ENCODE measurements around the gene DDX54.
A peak's percentile ranks its signal among the peaks of the same experiment; 100 is the strongest.
"Not testable (repeated sequence)": the region's sequence is repeated elsewhere in the genome, so short reads cannot be mapped to it uniquely, and the experiment has no call there.

Gene DDX54

GRCh38 chr12:113137861-113138783 is 47.2 kb downstream of the DDX54 start:
- DNase-seq = no peak

GRCh38 chr12:113136990-113137511 is 48.2 kb downstream of the DDX54 start:
- DNase-seq = no peak

- DNase-seq = no peak
Observed at GRCh38 chr12:113136128-113136989, 48.9 kb downstream of the DDX54 start.

GRCh38 chr12:113135178-113136127 is 49.8 kb downstream of the DDX54 start, which contains the start of gene RASAL1:
Gene RASAL1 (minus strand): TSS chr12:113135761. CDS start chr12:113135462, 299 bp downstream.
- DNase-seq = peak in 1 of 2 experiments; percentile 49

GRCh38 chr12:113134521-113134951 is 50.7 kb downstream of the DDX54 start:
- DNase-seq = no peak

GRCh38 chr12:113134071-113134470 is 51.2 kb downstream of the DDX54 start:
- no peak for DNase-seq

GRCh38 chr12:113133666-113134065 is 51.6 kb downstream of the DDX54 start:
- DNase-seq = no peak

- no peak for DNase-seq
Observed at GRCh38 chr12:113133036-113133435, 52.2 kb downstream of the DDX54 start.

- no peak for DNase-seq
Observed at GRCh38 chr12:113131556-113131955, 53.7 kb downstream of the DDX54 start.

- no peak for DNase-seq
Observed at GRCh38 chr12:113130457-113131135, 54.7 kb downstream of the DDX54 start.

- DNase-seq = no peak
Observed at GRCh38 chr12:113129664-113130456, 55.4 kb downstream of the DDX54 start.

- DNase-seq = no peak
Observed at GRCh38 chr12:113128802-113129663, 56.2 kb downstream of the DDX54 start.

- no peak for DNase-seq
Observed at GRCh38 chr12:113127791-113128199, 57.5 kb downstream of the DDX54 start.

- no peak for DNase-seq
Observed at GRCh38 chr12:113120670-113121370, 64.5 kb downstream of the DDX54 start.

GRCh38 chr12:113119980-113120669 is 65.2 kb downstream of the DDX54 start:
- peak in 1 of 2 experiments; percentile 17 for DNase-seq

- DNase-seq = no peak
Observed at GRCh38 chr12:113118142-113118541, 67.1 kb downstream of the DDX54 start.

GRCh38 chr12:113117684-113118083 is 67.6 kb downstream of the DDX54 start:
- DNase-seq = not testable (repeated sequence)

GRCh38 chr12:113116875-113117274 is 68.4 kb downstream of the DDX54 start:
- no peak for DNase-seq
